Measurements from ENCODE around the gene CLEC19A. TPM values are rescaled to one million over a fixed set of nuclear protein-coding genes. Genes with fewer than 3 reads are reported as not detected.

Gene CLEC19A
- total RNA-seq = not detected in 2 replicates

DNA sequence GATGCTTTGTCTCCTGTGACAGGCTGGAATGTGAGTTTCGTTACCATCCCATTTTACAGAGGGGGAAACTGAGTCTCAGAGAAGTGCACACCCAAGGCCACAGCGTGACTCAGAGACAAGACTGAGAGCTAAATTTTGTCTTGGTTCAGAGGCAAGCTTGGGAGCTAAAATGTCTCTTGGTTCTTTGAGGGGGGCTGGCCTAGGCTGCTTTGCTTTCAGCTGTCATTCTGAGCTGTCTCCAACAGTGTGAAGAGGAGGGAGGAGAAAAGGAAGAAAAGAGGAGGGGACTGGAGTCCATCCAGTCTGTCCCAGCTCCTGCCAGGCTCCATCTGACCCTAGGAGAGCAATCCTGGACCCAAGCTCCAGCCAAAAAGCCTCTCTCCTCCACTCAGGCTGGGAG lies at the start of gene CLEC19A:
CLEC19A (plus strand) TSS at position 301 of the 400 bp plus-strand sequence. CDS start 121 bp downstream, outside the sequence.

Other genes with a start within 250 kb of the CLEC19A start
- 10.9 and 16.2 TPM in 2 replicates for gene COQ7, start 218.1 kb upstream of the CLEC19A start, total RNA-seq
- 13.8 and 19.5 TPM in 2 replicates for gene ITPRIPL2, start 171.8 kb upstream of the CLEC19A start, total RNA-seq
- gene SYT17, start 117.5 kb upstream of the CLEC19A start, total RNA-seq = 0.61 TPM in 1 of 2 replicates, not detected in the other
- not detected in 2 replicates for gene TMC5, start 132.2 kb downstream of the CLEC19A start, total RNA-seq
- 57.3 and 57.9 TPM in 2 replicates for gene GDE1, start 236.4 kb downstream of the CLEC19A start, total RNA-seq
- gene CCP110, start 238.2 kb downstream of the CLEC19A start, total RNA-seq = 4.4 and 7.9 TPM in 2 replicates

Measured in hair follicular keratinocyte (primary cell).